Amygdala (tissue), 56 donors: ENCODE results near the gene SELENOW.
"Not testable (repeated sequence)": the region's sequence is repeated elsewhere in the genome, so short reads cannot be mapped to it uniquely, and the experiment has no call there.

Source experiments
- DNase-seq, 56 donors: peaks; one replicate each; lab custom pipeline; 2025; lab: John Stamatoyannopoulos, UW

SELENOW gene

DNA sequence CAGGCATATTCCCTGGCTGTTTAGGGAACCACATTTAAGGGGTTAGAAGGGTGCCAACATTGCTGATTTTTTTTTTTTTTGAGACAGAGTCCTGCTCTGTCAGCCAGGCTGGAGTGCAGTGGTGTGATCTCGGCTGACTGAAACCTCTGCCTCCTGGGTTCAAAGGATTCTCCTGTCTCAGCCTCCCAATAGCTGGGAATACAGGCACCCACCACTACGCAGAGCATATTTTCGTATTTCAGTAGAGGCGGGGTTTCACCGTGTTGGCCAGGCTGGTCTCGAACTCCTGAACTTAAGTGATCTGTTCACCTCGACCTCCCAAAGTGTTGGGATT, 35.5 kb downstream of the SELENOW start:
- no peak for DNase-seq

DNA sequence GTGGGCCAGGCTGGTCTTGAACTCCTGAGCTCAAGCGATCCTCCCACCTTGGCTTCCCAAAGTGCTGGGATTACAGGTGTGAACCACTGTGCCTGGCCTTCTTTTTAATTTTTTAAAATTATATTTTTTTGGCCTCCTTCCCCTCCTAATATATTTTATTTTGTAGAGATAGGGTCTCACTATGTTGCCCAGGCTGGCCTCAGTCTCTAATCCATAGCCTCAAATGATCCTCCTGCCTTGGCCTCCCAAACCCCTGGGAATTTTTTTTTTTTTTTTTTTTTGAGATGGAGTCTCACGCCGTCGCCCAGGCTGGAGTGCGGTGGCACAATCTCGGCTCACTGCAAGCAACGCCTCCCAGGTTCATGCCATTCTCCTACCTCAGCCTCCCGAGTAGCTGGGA, 37.8 kb downstream of the SELENOW start:
- not testable (repeated sequence) for DNase-seq

DNA sequence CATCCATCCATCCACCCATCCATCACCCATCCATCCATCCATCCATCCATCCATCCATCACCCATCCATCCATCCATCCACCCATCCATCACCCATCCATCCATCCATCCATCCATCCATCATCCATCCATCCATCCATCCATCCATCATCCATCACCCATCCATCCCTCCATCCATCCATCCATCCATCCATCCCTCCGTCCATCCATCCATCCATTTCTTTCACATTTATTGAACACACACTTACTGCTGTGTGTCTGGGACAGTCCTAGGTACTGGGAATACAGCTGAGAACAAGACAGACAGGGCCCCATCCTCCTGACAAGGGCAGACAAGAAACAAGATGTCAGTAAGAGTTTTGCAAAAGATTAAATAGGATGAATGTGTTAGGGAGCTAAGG, 39.7 kb downstream of the SELENOW start:
- not testable (repeated sequence) for DNase-seq

DNA sequence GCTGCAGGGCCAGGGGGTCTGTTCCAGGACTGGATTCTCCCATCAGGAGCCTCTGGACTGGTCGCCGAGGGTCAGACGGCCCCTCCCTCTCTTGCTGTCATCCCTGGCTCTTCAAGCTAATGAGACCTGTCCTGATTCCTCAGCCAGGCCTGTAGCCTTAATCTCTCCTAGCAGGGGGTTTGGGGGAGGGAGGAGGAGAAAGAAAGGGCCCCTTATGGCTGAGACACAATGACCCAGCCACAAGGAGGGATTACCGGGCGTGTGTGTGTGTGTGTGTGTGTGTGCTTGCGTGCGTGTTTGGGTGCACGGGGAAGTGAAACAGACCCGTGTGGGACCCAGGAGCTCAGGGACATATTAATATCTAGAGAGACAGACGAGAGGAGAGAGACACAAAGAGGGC, 41.4 kb downstream of the SELENOW start:
- DNase-seq = no peak

DNA sequence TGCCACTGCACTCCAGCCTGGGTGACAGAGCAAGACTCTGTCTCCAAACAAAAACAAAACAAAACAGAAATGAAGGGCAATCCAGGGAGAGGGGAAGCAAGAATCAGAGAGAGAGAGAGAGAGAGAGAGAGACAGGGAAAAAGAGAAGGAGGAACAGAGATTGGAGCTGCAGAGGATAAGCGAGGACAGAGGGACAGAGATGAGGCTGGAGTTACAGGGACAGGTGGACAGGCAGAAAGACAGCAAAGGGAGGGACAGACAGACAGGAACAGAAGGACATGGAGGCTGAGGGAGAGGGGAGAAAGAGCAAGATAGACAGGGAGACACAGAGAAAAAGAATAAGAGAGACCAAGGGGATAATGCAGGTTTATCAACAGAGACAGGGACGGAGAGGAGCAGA, 41.9 kb downstream of the SELENOW start:
- no peak for DNase-seq

DNA sequence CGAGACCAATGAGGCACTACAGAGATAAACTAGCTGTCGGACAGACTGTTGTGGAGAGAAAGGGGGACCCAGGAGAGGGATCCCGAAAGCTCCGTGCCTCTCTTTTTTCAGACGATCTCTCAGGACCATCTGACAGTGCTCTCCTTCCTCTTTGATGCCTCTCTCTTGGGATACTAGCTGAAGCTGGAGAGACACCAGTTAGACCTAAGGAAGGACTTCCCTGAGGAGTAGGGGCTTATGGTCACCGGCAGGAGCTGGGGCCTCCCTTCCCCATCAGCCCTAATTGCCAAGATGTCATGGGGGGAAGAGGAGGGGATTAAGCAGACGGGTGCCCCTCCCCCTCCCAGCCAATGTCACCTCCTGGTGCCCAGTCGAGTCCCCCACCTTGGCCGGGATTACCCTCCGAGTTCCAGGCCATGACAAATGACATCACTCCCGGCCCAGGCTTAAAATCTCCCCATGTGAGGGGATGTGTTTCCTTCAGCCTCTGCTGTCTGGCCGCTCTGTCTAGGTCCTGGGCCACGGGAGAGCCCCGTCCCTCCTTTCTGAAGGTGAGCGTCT, 43.0 kb downstream of the SELENOW start, which contains the start of gene CRX:
CRX (plus strand) TSS at position 478 of the 561 bp plus-strand sequence. CDS start 12,507 bp downstream, outside the sequence.
- no peak for DNase-seq

DNA sequence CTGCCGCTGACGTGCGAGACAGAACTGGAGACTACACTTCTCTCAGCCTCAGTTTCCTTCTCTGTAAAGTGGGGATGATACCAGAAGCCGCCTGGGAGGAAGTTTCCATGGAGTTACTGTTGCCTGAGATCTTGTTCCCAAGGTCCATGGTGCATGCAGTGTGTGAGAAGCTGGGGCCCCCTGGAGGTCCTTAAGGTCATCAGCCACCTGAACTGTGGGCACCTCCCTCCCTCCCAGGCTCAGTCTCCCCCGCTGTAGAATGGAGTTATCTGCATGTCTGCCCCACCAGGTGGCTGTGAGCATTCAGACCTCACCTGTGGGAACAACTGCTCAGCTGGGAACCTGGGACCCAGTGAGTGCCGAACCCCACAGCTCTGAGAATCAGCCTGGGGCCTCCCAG, 45.9 kb downstream of the SELENOW start:
- DNase-seq = no peak

DNA sequence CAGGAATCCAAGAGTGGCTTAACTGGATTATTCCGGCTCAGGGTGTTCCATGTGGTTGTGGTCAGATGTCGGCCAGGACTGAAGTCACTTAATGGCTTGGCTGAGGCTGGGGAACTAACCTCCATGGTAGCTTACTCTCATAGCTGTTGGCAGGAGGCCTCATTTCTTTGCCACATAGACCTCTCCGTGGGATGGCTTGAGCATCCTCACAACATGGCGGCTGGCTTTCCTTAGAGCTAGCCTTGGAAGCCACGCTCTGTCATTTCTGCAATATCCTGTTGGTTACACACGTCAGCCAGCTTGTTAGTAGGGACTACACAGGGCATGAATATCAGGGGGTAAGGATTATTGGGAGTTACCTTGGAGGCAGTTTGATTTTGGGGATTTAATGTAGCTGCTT, 48.3 kb downstream of the SELENOW start:
- DNase-seq = no peak

DNA sequence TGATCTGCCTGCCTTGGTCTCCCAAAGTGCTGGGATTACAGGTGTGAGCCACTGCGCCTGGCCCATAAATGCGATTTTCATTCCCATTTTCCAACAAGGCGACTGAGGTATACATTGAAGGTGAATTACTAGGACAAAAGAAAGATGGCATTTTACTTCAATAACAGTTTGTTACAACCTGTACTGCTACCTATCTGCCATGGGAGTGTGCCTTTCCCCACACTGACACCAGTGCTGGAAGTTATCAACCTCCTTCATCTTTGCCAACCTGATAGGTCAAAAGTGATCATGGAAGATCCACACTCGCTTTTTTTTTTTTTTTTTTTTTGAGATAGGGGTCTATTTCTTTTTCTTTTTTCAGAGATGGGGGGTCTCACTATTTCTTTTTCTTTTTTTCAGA, 54.2 kb downstream of the SELENOW start:
- no peak for DNase-seq
